Stimulated activated CD4-positive, alpha-beta T cell treated with anti-CD3 and anti-CD28 coated beads, Interleukin-1b, Interleukin-23, amount 100 ng/mL, for 1 hour (primary cell): ENCODE results near the gene TJP3.
"Not testable (repeated sequence)": the region's sequence is repeated elsewhere in the genome, so short reads cannot be mapped to it uniquely, and the experiment has no call there.

Experiments
- DNase-seq, 2 donors: peaks; one replicate each; pipeline ENCODE4 v3.0.0-alpha.2; 2020; ENCODE audit warnings: low read depth in 2 of 2

Gene TJP3

GRCh38 chr19:3738477-3739220 lies 30.5 kb downstream of the TJP3 start:
- DNase-seq: no peak

- no peak for DNase-seq
Measured at GRCh38 chr19:3740431-3740830, 32.2 kb downstream of the TJP3 start.

GRCh38 chr19:3743486-3743885 lies 35.3 kb downstream of the TJP3 start:
- no peak for DNase-seq

- no peak for DNase-seq
Measured at GRCh38 chr19:3745363-3746045, 37.3 kb downstream of the TJP3 start.

- no peak for DNase-seq
Measured at GRCh38 chr19:3746371-3747056, 38.3 kb downstream of the TJP3 start.

- no peak for DNase-seq
Measured at GRCh38 chr19:3748965-3749364, 40.8 kb downstream of the TJP3 start.

- no peak for DNase-seq
Measured at GRCh38 chr19:3750211-3750610, 42.0 kb downstream of the TJP3 start.

GRCh38 chr19:3751236-3751635 lies 43.1 kb downstream of the TJP3 start:
- no peak for DNase-seq

GRCh38 chr19:3752492-3752891 lies 44.3 kb downstream of the TJP3 start:
- no peak for DNase-seq

GRCh38 chr19:3753631-3754410 lies 45.6 kb downstream of the TJP3 start:
- no peak for DNase-seq

- not testable (repeated sequence) for DNase-seq
Measured at GRCh38 chr19:3757705-3758104, 49.5 kb downstream of the TJP3 start.

- DNase-seq: not testable (repeated sequence)
Measured at GRCh38 chr19:3758297-3758696, 50.1 kb downstream of the TJP3 start.

GRCh38 chr19:3759482-3760254 lies 51.5 kb downstream of the TJP3 start:
- DNase-seq: no peak

GRCh38 chr19:3760871-3761361 lies 52.7 kb downstream of the TJP3 start:
- DNase-seq: no peak

- peak; percentile 91 to 95 for DNase-seq
Measured at GRCh38 chr19:3761382-3762129, 53.4 kb downstream of the TJP3 start, which contains the start of gene APBA3. TSS of gene APBA3 (minus strand) at chr19:3761692. CDS start at chr19:3760264, 1,428 bp downstream.

- DNase-seq: no peak
Measured at GRCh38 chr19:3762130-3762473, 53.9 kb downstream of the TJP3 start.

- DNase-seq: peak; percentile 96 to 99
Measured at GRCh38 chr19:3762501-3763459, 54.6 kb downstream of the TJP3 start, which contains the start of gene MRPL54. TSS of gene MRPL54 (plus strand) at chr19:3762682. CDS start at chr19:3762701, 19 bp downstream.

- no peak for DNase-seq
Measured at GRCh38 chr19:3765121-3765520, 56.9 kb downstream of the TJP3 start.

GRCh38 chr19:3765757-3766156 lies 57.6 kb downstream of the TJP3 start:
- DNase-seq: not testable (repeated sequence)
